Eye (tissue), 1 donor: ENCODE measurements around the gene ANKRD11.
"Not testable (repeated sequence)": the region's sequence is repeated elsewhere in the genome, so short reads cannot be mapped to it uniquely, and the experiment has no call there.

Source experiments
- DNase-seq: peaks from one replicate; pipeline ENCODE4 v3.0.0-alpha.2; 2015

ANKRD11 gene

GRCh38 chr16:89425523-89425922 lies 64.8 kb downstream of the ANKRD11 start:
- no peak for DNase-seq

DNA sequence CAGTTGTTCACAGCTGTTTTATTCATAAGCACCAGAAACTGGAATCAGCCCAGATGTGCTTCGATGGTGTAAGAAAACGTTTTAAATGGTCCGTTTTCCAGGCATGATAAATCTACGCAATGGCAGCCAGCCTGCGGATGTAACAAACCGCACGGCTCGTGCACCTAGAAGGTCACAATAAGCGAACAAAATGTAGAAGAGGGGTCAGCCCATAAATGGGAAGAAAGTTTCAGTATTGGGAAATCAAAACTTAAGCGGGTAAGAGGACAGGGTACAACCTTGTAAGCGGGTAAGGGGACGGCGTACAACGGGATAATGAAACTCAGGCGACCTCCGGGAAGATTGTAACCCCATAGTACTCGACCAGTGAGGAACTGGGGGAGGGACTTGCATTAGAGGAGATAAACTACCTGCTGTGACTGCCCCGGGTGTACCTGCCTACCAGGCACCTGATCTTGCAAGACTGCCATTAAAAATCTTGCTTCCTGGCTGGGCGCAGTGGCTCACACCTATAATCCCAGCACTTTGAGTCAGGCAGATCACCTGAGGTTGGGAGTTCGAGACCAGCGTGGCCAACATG lies 66.6 kb downstream of the ANKRD11 start:
- DNase-seq: no peak

GRCh38 chr16:89422905-89423630 lies 67.3 kb downstream of the ANKRD11 start:
- DNase-seq: no peak

DNA sequence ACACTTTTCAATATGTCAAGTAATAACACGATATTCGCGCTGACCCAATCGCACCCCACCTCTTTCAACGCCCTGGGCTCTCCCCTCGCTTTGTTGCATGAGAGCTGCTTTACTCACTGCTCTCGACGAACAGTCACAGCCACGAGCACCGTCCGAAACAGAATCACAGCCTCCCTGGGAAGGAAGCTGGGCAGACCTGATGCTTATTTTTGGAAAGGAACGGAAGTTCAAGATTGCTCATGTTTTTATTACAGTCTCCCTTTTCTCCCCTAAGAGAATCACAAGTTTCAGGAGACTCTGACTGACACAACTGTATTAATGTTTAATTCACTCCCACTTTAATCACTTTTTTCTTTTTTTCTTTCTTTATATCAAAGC lies 67.8 kb downstream of the ANKRD11 start:
- no peak for DNase-seq

- DNase-seq: not testable (repeated sequence)
Observed at GRCh38 chr16:89421300-89421699, 69.1 kb downstream of the ANKRD11 start.

DNA sequence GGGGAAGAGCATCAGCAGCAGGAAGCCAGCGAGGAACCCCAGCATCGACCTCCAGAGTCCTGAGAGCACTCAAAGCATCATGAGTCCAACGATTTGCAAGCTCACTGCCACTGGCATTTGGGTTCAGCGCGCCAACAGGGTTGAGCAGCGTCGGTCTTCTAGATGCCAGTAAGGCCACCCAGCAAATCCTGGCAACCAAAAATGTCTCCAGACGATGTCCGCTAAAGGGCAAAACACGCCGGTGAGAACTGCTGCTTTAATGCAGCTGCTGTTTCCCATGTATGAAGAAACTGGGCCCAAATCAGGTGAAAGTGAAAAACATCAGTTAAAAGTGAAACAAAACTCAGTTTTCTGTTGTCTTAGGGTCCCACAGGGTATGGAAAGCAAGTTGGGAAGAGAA lies 70.2 kb downstream of the ANKRD11 start:
- no peak for DNase-seq

GRCh38 chr16:89418352-89418751 lies 72.0 kb downstream of the ANKRD11 start:
- DNase-seq: no peak

- no peak for DNase-seq
Observed at GRCh38 chr16:89417352-89417751, 73.0 kb downstream of the ANKRD11 start.

DNA sequence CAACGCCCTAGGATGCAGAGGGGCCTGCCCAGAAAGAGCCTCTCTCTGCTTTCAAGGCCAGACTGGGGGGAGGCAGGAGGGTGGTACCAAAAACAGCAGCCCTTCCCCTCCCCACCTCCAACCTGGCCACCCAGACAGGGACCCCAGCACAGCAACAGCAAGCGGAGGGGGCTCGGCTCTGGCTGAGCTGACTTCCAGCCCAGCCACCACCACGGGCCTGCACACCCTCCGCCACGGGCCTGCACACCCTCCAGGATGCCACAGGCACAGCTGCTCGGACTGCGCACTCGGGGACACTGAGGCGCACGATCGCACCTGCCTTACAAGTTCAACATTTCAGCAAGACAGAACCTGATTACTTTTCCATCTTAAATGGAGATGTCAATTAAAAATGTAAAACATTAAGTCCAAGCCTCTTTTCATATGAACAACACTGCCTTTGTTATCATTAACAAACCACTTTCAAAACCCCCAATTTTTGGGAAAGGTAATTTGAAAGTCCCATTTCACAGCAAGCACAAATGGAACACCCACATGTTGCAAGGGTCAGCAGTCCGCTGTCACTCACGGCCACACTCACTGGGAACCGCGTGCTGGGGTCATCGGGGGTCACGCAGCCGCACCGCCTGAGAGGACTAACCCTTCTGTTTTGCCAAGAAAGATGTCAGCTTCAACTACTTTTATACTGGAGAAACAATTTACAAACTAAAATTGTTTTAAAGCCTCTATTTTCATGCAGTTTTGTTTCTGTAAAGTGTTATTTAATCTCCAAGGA lies 76.4 kb downstream of the ANKRD11 start:
- no peak for DNase-seq

- DNase-seq: peak; percentile 46
Observed at GRCh38 chr16:89412811-89413210, 77.5 kb downstream of the ANKRD11 start.

- DNase-seq: no peak
Observed at GRCh38 chr16:89411335-89411850, 79.0 kb downstream of the ANKRD11 start.

DNA sequence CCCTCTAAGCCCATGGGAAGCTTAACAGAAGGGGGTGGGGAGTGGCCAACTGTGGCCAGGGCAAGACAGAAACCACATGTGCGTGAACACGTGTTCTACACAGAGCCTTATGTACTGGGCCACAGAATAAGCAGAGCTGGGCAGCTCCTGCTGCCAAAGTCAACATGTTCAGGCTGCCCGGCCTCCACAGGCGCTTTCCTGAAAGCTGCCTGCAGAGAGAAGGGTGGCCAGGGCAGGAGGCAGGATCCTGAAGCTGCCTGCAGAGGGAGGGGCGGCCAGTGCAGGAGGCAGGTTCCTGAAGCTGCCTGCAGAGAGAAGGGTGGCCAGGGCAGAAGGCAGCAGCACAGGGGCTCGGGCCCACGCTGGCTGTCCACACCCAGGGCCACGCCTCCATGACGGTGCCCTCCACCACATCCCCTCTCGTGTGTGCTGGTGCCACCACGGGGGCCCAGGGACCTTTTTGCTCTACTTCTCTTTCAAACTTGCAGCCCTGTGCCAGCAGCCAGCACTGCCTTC lies 79.5 kb downstream of the ANKRD11 start:
- peak; percentile 68 for DNase-seq

DNA sequence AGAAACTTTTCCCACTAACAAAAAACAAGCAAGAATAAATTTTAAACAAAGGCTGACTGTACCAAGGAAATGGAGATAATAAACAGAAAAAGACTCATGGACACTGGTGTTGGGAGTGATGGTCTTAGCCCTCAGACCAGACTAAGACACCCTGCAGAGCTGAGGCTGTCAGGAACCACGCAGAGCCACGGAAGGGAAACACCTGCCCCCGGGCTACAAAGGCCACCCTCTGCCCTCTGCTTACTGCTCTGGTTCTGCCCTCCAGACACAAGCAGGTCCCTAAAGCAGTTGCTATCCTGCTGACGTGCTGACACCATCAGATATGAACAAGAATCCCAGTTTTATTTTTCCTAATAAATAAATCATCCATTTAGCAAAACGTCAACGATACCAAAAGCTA lies 80.0 kb downstream of the ANKRD11 start:
- DNase-seq: no peak

DNA sequence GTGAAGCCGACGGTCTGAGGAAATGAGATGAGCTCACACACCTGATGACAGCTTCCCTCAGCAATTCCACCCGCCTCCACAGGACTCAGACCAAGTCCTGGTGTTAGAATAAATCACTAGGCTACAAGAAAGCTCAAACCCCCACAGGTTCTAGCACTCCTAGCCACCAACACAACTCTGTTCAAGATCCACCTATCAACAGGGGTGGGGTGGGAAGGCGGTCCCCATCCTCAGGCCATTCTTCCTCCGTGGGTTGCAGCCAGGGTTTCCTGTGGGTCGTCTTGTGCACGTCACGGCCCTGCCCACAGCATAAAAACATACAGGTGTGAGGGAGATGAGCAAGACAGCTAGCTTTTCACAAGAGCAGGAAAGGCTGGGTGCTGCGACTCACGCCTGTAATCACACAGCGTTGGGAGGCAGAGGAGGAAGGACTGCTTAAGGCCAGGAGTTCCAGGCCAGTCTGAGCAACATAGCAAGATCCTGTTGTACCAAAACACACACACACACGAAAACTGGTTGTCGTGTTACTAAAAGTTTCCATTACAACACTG lies 81.1 kb downstream of the ANKRD11 start:
- DNase-seq: no peak

- DNase-seq: no peak
Observed at GRCh38 chr16:89408315-89408714, 82.0 kb downstream of the ANKRD11 start.

GRCh38 chr16:89407925-89408300 lies 82.4 kb downstream of the ANKRD11 start:
- DNase-seq: no peak

- DNase-seq: no peak
Observed at GRCh38 chr16:89407282-89407924, 83.0 kb downstream of the ANKRD11 start.

GRCh38 chr16:89406277-89406888 lies 84.0 kb downstream of the ANKRD11 start:
- DNase-seq: no peak

DNA sequence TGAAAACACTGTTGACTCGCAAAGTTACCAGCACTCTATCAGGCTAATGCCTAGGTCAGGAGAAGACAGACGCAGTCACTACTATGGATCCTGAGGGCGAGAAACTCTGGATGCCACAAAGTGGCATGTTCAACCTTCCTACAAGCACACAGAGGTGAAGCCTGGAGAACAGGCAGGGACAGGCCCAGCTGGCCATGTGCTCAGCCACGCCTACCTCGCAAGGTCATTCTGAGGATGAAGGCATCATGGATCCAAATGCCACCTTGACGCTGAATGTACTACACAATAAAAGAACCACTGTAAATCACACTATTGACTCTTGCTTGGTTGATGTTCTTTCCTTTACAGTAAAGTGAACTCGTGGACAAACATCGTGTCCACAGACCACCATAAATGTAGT lies 85.8 kb downstream of the ANKRD11 start:
- DNase-seq: no peak

DNA sequence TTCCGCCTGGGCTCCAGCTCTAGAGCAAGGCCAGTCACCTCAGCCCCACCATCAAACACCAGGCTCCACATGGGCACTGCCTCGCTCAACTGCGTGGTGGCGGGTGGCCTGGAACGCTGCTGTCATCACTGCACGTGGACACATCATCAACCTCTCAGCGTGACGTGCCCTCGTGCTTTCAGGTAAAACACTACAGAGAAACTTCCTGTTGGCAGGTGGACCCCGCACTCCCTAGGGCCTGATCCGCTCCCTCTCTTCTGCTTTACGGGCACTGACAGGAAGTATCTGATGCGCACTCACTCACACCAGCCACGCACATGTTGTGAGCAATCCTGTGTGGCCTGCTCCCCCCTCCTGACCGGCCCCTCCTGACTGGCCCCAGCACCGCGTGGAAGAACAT lies 87.4 kb downstream of the ANKRD11 start:
- no peak for DNase-seq

DNA sequence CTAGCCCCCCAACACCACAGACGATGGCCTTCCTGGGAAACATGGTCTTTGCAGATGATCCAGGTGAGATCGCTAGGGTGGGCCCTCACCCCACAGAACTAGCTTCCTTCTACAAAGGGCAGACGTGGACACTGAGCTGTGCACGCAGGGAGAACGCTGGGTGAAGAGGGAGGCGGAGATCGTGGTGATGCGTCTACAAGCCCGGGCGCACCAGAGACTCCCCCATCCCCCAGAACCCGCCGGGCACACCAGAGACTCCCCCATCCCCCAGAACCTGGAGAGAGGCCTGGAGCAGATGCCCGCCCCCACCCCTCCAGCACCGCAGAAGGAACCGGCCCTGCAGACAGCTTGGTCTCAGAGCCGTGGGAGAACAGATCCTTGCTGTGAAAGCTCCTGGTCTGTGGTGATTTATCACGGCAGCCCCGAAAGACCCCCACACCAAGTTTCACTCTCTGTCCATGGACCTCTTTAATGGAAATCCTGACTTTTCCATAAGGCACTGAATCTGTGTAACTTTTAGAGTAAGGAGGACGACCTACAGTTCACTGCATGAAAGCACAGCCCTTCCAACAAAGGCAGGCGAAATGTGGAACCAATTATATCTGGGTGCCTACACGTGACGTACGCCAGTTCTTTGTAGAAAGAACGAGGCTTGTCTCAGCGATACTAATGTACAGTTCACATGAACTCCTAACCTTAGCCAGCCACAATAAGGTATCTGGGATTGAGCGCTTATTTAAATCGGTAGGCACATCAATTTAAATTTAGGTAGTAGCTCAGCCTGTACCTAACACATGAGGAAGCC lies 88.5 kb downstream of the ANKRD11 start:
- peak; percentile 83 for DNase-seq

DNA sequence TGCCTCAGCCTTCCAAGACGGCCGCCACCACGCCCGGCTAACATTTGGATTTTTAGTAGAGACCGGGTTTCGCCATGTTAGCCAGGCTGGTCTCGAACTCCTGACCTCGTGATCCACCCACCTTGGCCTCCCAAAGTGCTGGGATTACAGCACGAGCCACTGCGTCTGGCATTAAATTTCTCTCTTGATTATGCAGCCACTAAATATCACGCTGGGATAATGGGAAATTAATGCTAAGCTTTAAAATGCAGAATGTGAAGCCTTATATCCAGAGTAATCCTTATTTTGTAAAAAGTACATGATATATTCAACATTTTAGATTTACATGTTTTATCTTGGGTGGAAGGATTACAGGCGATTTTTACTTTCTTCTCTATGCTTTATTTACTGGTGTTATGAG lies 89.2 kb downstream of the ANKRD11 start:
- DNase-seq: no peak
